Natural killer cell treated with Interleukin-12 subunit alpha and Interleukin-12 subunit beta and Interleukin-15 and Interleukin-18, amount 100 ng/mL, for 72 hours (primary cell): ENCODE results near the gene ISOC2. TPM values are rescaled to one million over a fixed set of nuclear protein-coding genes. Genes with fewer than 3 reads are reported as not detected.
"Not testable (repeated sequence)": the region's sequence is repeated elsewhere in the genome, so short reads cannot be mapped to it uniquely, and the experiment has no call there.

Source experiments
- ATAC-seq, 2 donors: fragments of 150-1000 bp; cut with Tn5 transposase in 1 of 2; sonication (Bioruptor Pico), chemical (Tn5 transposase) in 1 of 2; 2 replicates each; pipeline ENCODE4 v1.10.0; 2021
- DNase-seq: peaks from one replicate; pipeline ENCODE4 v3.0.0; 2022; ENCODE audit warnings: low spot score
- H3K27ac Mint-ChIP-seq, 2 donors: 1 replicate in 1 of 2; 2 replicates in 1 of 2; pipeline ENCODE4 v1.8.0; 2022; ENCODE audit warnings: mixed read lengths in 2 of 2, mild to moderate bottlenecking in 1 of 2, moderate library complexity in 1 of 2
- H3K27me3 Mint-ChIP-seq, 2 donors: 1 replicate in 1 of 2; 2 replicates in 1 of 2; pipeline ENCODE4 v1.8.0; 2022; ENCODE audit warnings: mixed read lengths in 2 of 2
- H3K36me3 Mint-ChIP-seq: one replicate; pipeline ENCODE4 v1.8.0; 2022; ENCODE audit warnings: mixed read lengths
- H3K4me1 Mint-ChIP-seq, 2 donors: 1 replicate in 1 of 2; 2 replicates in 1 of 2; pipeline ENCODE4 v1.8.0; 2022; ENCODE audit warnings: low read depth in 2 of 2, mixed read lengths in 2 of 2, mild to moderate bottlenecking in 1 of 2
- H3K4me3 Mint-ChIP-seq: one replicate; pipeline ENCODE4 v1.8.0; 2022; ENCODE audit warnings: mixed read lengths
- H3K9me3 Mint-ChIP-seq: 2 replicates; pipeline ENCODE4 v1.8.0; 2022; ENCODE audit warnings: mixed read lengths
- total RNA-seq, 2 donors: library from RNA; stranded (reverse); gene quantifications; one replicate each; pipeline ENCODE4 v1.2.3, GENCODE V29; 2022

The ISOC2 gene
- total RNA-seq, 2 donors from 2014 or later = 25.6 to 45.1 TPM

DNA sequence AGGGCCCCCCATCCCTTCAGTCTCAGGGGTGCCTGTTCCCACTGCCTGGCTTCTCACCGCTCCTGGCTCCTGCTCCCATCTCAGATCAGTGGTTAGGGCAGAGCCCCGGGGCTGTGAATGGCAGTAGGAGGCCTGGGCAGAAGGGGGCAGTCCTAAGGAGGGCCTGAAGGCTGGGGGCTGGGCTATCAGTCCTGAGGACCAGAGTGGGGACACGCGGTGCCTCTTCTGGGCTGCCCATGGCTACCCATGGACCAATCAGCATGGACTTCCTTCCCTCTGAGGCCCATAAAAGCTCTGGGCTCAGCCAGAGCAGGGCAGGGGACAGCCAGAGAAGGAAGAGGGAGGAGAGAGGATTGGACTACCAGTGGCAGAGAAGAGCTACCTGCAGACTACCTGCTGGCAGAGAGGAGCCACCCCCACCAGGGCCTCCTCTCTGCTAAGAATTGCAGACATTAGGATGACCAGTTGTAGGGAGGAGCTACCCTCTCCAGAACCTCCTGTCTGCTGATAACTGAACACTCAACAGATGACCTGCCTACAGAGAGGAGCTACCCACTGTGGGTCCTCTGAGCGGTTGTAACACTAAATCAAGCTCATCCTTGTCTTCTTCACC is 41.7 kb downstream of the ISOC2 start:
- Mint-ChIP-seq H3K27ac (no peak overlapping the region), H3K9me3 (no peaks in the 10 kb centered on the region), H3K27me3 (peaks cover 6 to 15% of the 10 kb centered on the region in 2 donors), H3K4me3 (no peak overlapping the region), H3K36me3 (no peaks in the 10 kb centered on the region), H3K4me1 (peaks cover 4 to 6% of the 10 kb centered on the region in 2 donors)
- DNase-seq (no peak), ATAC-seq (peak in 1 of 2 donors; percentile 24)

DNA sequence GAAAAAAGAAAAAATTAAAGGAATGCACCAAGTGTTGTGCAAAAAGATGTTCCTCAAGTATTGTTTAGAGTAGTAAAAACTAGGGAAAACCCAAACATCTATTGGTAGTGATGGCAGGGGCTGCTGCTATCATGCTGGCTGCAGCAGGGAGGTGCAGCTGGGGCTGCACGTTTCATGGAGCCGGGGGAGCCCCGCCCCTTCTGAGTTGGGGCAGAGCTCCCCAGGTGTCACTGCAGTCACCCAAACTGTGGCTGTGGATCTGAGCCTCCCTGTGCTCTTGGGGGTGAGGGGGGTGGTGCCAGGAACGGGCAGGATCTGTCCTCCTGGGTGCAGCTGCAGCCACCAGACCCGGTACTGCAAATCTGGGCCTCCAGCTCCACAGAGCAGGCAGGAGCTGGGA is 42.3 kb downstream of the ISOC2 start:
- DNase-seq (no peak), ATAC-seq (peak in 1 of 2 donors; percentile 24)
- no peak overlapping the region for H3K27ac Mint-ChIP-seq
- H3K36me3 Mint-ChIP-seq = no peaks in the 10 kb centered on the region
- H3K27me3 Mint-ChIP-seq = peaks cover 6 to 10% of the 10 kb centered on the region in 2 donors
- peaks cover 4 to 6% of the 10 kb centered on the region in 2 donors for H3K4me1 Mint-ChIP-seq
- H3K9me3 Mint-ChIP-seq = no peaks in the 10 kb centered on the region
- H3K4me3 Mint-ChIP-seq = no peak overlapping the region

DNA sequence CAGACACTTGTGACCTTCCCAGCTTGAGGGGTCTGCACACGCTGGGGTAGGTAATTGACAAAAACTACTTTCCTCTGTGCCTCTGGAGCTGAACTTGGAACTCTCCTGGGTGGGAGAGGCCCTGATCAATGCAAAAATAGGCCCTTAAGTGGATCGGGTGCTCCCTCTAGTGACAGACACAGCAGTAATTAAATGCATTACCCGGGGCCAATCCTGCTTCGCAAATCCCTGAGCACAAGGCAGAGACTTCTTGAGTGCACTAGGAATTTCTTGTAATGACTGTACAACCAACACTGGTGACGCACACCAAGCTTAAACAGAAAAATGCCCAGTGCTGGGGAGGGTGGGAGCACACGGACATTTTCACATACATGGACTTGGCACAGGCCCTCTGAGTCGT is 43.3 kb downstream of the ISOC2 start:
- H3K27me3 Mint-ChIP-seq = peaks cover 6% of the 10 kb centered on the region in 2 donors
- peaks cover 4 to 6% of the 10 kb centered on the region in 2 donors for H3K4me1 Mint-ChIP-seq
- H3K4me3 Mint-ChIP-seq = no peak overlapping the region
- H3K9me3 Mint-ChIP-seq = no peaks in the 10 kb centered on the region
- DNase-seq (no peak), ATAC-seq (peak; percentile 67 to 70)
- no peaks in the 10 kb centered on the region for H3K36me3 Mint-ChIP-seq
- H3K27ac Mint-ChIP-seq = no peak overlapping the region

GRCh38 chr19:55410168-55410567 is 51.3 kb downstream of the ISOC2 start:
- Mint-ChIP-seq H3K27me3 (no peaks in the 10 kb centered on the region), H3K9me3 (no peaks in the 10 kb centered on the region), H3K36me3 (peaks cover 14% of the 10 kb centered on the region), H3K4me1 (peaks cover 28% of the 10 kb centered on the region in 2 donors), H3K27ac (no peak overlapping the region), H3K4me3 (peak overlapping the region; percentile 51)
- ATAC-seq = no peak
- no peak for DNase-seq

DNA sequence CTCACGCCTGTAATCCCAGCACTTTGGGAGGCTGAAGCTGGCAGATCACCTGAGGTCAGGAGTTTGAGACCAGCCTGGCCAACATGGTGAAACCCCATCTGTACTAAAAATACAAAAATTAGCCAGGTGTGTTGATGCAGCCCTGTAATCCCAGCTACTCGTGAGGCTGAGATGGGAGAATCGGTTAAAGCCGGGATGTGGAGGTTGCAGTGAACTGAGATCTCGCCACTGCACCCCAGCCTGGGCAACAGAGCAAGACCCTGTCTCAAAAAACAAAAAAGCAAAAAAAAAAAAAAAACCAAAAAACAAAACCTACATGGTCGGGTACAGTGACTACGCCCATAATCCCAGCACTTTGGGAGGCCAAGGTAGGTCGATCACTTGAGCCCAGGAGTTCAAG is 52.3 kb downstream of the ISOC2 start:
- not testable (repeated sequence) for H3K27me3 Mint-ChIP-seq, H3K9me3 Mint-ChIP-seq, ATAC-seq, DNase-seq
- Mint-ChIP-seq H3K4me1 (peaks cover 28% of the 10 kb centered on the region in 2 donors), H3K36me3 (peaks cover 14% of the 10 kb centered on the region), H3K4me3 (peak overlapping the region; percentile 96), H3K27ac (peak overlapping the region in 1 of 2 donors; percentile 95)

- Mint-ChIP-seq H3K4me3 (peak overlapping the region; percentile 96), H3K9me3 (no peaks in the 10 kb centered on the region), H3K4me1 (peaks cover 28% of the 10 kb centered on the region in 2 donors), H3K27ac (peak overlapping the region; percentile 95 to 97), H3K27me3 (no peaks in the 10 kb centered on the region), H3K36me3 (peaks cover 14% of the 10 kb centered on the region)
- ATAC-seq (no peak), DNase-seq (no peak)
Observed at GRCh38 chr19:55408533-55408872, 52.9 kb downstream of the ISOC2 start.

DNA sequence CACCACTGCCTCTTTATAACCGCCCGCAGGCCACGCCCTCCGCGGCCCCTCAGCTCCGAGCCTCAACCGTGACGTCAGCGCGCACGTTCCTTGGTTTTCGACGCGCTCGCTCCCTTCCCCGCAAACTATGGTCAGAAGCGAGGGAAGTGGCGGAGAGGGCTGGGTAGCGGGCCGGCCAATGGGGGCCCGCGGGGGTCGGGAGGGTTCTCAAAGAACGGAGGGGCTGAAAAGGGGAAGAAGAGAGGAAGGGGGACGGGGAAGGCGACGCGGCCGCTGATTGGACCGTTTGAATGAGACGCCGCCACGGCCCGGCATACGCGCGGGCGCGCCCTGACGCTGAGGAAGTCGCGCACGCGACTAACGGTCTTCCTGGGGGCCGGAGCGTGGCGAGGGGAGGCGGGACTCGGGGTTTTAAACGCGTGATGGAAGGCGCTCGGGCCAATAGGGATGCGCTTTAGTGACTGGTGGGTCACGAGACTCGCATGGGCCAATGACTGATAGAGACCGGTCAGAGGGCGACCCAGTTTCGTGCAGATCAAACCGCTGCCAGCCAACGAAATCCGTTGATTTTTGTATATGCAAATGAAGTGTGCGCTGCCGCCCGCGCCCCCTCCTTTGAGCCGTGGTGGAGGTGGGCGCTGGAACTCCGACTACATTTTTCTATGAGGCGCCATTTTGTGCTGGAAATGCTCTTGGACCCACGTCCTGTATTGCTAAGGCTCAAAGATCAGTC is 53.5 kb downstream of the ISOC2 start:
- ATAC-seq (peak; percentile 91 to 94), DNase-seq (peak; percentile 98)
- no peaks in the 10 kb centered on the region for H3K9me3 Mint-ChIP-seq
- H3K36me3 Mint-ChIP-seq = peaks cover 19% of the 10 kb centered on the region
- peaks cover 31 to 32% of the 10 kb centered on the region in 2 donors for H3K4me1 Mint-ChIP-seq
- peak overlapping the region; percentile 95 to 97 for H3K27ac Mint-ChIP-seq
- peak overlapping the region; percentile 96 for H3K4me3 Mint-ChIP-seq
- no peaks in the 10 kb centered on the region for H3K27me3 Mint-ChIP-seq

DNA sequence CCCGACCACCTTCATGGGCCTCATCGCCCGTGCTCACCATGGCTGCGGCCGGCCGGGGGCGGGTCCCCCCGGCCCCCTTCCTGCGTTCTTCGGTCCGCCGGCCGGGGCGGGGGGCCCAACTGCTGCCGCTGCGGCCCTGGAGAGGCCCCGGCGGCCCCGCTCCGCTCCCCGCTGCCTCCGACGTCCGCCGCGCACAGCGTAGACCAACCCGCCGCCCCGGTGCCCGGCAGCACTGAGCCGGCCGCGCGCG is 54.0 kb downstream of the ISOC2 start, which contains the start of gene UBE2S:
Gene UBE2S (minus strand): TSS at position 239 of the 250 bp plus-strand sequence. CDS start 199 bp downstream, at position 40.
- Mint-ChIP-seq H3K36me3 (peaks cover 20% of the 10 kb centered on the region), H3K4me1 (peaks cover 32% of the 10 kb centered on the region in 2 donors), H3K27ac (peak within 1 kb of the TSS; percentile 95 to 97), H3K4me3 (peak within 1 kb of the TSS; percentile 96)
- ATAC-seq = peak in 1 of 2 donors; percentile 89
- not testable (repeated sequence) for H3K27me3 Mint-ChIP-seq, H3K9me3 Mint-ChIP-seq, DNase-seq

GRCh38 chr19:55406826-55407549 is 54.5 kb downstream of the ISOC2 start:
- peak overlapping the region; percentile 95 to 97 for H3K27ac Mint-ChIP-seq
- H3K4me3 Mint-ChIP-seq = peak overlapping the region; percentile 96
- H3K36me3 Mint-ChIP-seq = peaks cover 20% of the 10 kb centered on the region
- ATAC-seq (no peak), DNase-seq (peak; percentile 70)
- no peaks in the 10 kb centered on the region for H3K9me3 Mint-ChIP-seq
- peaks cover 32% of the 10 kb centered on the region in 2 donors for H3K4me1 Mint-ChIP-seq
- no peaks in the 10 kb centered on the region for H3K27me3 Mint-ChIP-seq

DNA sequence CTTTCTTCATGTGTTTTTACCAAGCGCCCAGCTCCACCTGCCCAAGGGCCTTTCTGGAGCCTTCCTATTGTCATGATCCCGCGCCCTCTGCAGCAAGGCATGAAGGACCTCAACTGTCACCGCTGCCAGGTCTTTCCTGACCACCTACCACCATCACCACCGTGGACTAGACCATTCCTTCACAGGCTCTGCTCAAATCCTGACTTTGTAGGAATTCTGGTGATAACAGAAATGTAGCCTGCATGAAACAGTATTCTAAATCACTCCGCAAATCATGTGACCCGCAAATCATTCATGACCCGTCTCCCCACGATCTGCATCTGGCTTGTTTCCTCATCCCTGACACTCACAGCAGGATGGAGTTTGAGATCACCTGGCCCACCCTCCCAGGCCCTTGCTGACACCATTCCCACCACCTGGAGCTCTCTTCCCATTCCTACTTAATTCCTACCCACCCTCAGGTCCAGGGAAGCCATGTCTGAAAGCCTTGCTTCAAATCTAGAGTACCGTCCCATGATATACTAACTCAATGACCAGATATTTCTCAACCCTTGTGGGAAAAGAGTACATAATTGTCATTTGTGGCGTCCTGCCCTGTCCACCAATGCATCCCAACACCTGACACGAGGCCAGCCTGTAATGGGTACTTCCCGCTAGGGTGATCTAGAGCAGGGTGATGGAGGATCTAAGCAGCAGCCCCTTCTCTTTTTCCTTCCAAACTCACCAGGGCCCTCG is 55.2 kb downstream of the ISOC2 start:
- Mint-ChIP-seq H3K27ac (peak overlapping the region; percentile 74 to 97), H3K4me1 (peaks cover 32% of the 10 kb centered on the region in 2 donors), H3K27me3 (no peaks in the 10 kb centered on the region), H3K4me3 (peak overlapping the region; percentile 96), H3K9me3 (no peaks in the 10 kb centered on the region), H3K36me3 (peaks cover 20% of the 10 kb centered on the region)
- no peak for ATAC-seq
- no peak for DNase-seq

DNA sequence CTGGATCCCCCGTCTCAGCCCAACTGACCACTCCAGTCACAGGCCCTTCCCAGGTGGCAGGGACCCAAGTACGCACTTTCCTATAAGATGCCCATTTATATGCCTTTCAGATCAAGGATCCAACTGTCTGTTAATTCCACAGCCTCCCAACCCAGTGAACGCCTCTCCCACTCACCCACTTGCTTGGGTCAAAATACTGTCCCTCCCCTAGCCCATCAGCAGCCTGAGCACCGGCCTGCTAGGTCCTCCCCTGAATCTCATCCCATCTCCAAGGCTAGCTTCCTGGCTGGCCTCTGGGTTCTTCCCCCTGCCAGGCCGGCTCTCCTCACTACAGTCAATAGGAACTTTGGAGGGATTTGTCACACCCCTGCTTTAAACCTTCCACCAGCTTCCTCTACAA is 55.8 kb downstream of the ISOC2 start:
- no peak for ATAC-seq
- H3K27ac Mint-ChIP-seq = peak overlapping the region; percentile 74 to 97
- peak overlapping the region; percentile 96 for H3K4me3 Mint-ChIP-seq
- peaks cover 21% of the 10 kb centered on the region for H3K36me3 Mint-ChIP-seq
- H3K9me3 Mint-ChIP-seq = no peaks in the 10 kb centered on the region
- H3K27me3 Mint-ChIP-seq = no peaks in the 10 kb centered on the region
- H3K4me1 Mint-ChIP-seq = peaks cover 32% of the 10 kb centered on the region in 2 donors
- DNase-seq = no peak
